GM23338 (cell line): Measurements from ENCODE around the gene CCDC61. TPM values are rescaled to one million over a fixed set of nuclear protein-coding genes. Genes with fewer than 3 reads are reported as not detected.

ENCODE experiments used
- ATAC-seq: fragments of 200-7000 bp; cut with Tn5 transposase; 3 replicates; pipeline ENCODE4 v1.9.1; 2020
- DNase-seq: peaks from one replicate; pipeline ENCODE4 v3.0.0-alpha.2; 2015; ENCODE audit warnings: low spot score
- H2AFZ ChIP-seq: fragments of 200-600 bp; sonication (generic); 2 replicates; pipeline ENCODE4 v1.8.0; 2016; ENCODE audit warnings: antibody characterized with exemption, mild to moderate bottlenecking, moderate library complexity
- H3F3A ChIP-seq: fragments of 200-600 bp; sonication (generic); replicated peaks from 2 replicates; pipeline ENCODE4 v1.8.0; 2017; ENCODE audit warnings: antibody characterized with exemption, mixed run types, low read depth
- H3K27ac ChIP-seq: fragments of 200-600 bp; sonication (generic); 2 replicates; pipeline ENCODE4 v1.6.1; 2016; ENCODE audit warnings: low read depth
- H3K27me3 ChIP-seq: fragments of 200-600 bp; sonication (generic); 2 replicates; pipeline ENCODE4 v1.8.0; 2016; ENCODE audit warnings: mild to moderate bottlenecking, mixed run types, moderate library complexity; ENCODE audit not compliant: insufficient read depth
- H3K36me3 ChIP-seq: fragments of 200-600 bp; sonication (generic); 2 replicates; pipeline ENCODE4 v1.8.0; 2016; ENCODE audit warnings: mild to moderate bottlenecking; ENCODE audit not compliant: insufficient read depth
- H3K4me1 ChIP-seq: fragments of 200-600 bp; sonication (generic); 2 replicates; pipeline ENCODE4 v1.8.0; 2016; ENCODE audit warnings: mild to moderate bottlenecking, moderate library complexity; ENCODE audit not compliant: insufficient read depth
- H3K4me2 ChIP-seq: fragments of 200-600 bp; sonication (generic); 2 replicates; pipeline ENCODE4 v1.7.1; 2017; ENCODE audit warnings: mixed run types
- H3K4me3 ChIP-seq: fragments of 200-600 bp; sonication (generic); 2 replicates; pipeline ENCODE4 v1.6.1; 2016; ENCODE audit warnings: mixed run types
- H3K79me2 ChIP-seq: fragments of 200-600 bp; sonication (generic); replicated peaks from 2 replicates; pipeline ENCODE4 v1.8.0; 2017; ENCODE audit warnings: mild to moderate bottlenecking; ENCODE audit not compliant: insufficient read depth
- H3K9me2 ChIP-seq: fragments of 200-600 bp; sonication (generic); 2 replicates; pipeline ENCODE4 v1.8.0; 2017; ENCODE audit not compliant: insufficient read depth
- H4K20me1 ChIP-seq: fragments of 200-600 bp; sonication (generic); replicated peaks from 2 replicates; pipeline ENCODE4 v1.8.0; 2017; ENCODE audit warnings: mild to moderate bottlenecking; ENCODE audit not compliant: insufficient read depth
- H3K27ac Mint-ChIP-seq: 2 replicates; pipeline ENCODE4 v1.8.0; 2020; ENCODE audit warnings: inconsistent platforms, mild to moderate bottlenecking, moderate library complexity, mixed read lengths
- H3K27me3 Mint-ChIP-seq: 3 replicates; pipeline ENCODE4 v1.8.0; 2022; ENCODE audit warnings: low read depth, mild to moderate bottlenecking, moderate library complexity, mixed read lengths, inconsistent platforms; ENCODE audit not compliant: insufficient read depth, poor library complexity
- H3K36me3 Mint-ChIP-seq: 3 replicates; pipeline ENCODE4 v1.8.0; 2021; ENCODE audit warnings: low read depth, mild to moderate bottlenecking, inconsistent platforms, moderate library complexity, mixed read lengths
- H3K4me1 Mint-ChIP-seq: 3 replicates; pipeline ENCODE4 v1.8.0; 2020; ENCODE audit warnings: mild to moderate bottlenecking, inconsistent platforms, mixed read lengths
- H3K4me3 Mint-ChIP-seq: 3 replicates; pipeline ENCODE4 v1.8.0; 2021; ENCODE audit warnings: moderate library complexity, mild to moderate bottlenecking, inconsistent platforms, mixed read lengths
- H3K9me3 Mint-ChIP-seq: 3 replicates; pipeline ENCODE4 v1.8.0; 2020; ENCODE audit warnings: moderate library complexity, mild to moderate bottlenecking, inconsistent platforms, mixed read lengths
- CREB1 ChIP-seq: fragments of 250-450 bp; sonication (Bioruptor Pico); IDR thresholded peaks from 2 replicates; pipeline ENCODE4 v1.5.0; 2020; ENCODE audit warnings: low read depth, mild to moderate bottlenecking, moderate library complexity
- EZH2 ChIP-seq: fragments of 200-600 bp; sonication (generic); IDR thresholded peaks from one replicate; pipeline ENCODE4 v1.8.0; 2017; ENCODE audit warnings: antibody characterized with exemption, mild to moderate bottlenecking, low read depth; ENCODE audit not compliant: unreplicated experiment
- EZH2phosphoT487 ChIP-seq: fragments of 200-600 bp; sonication (generic); IDR thresholded peaks from one replicate; pipeline ENCODE4 v1.8.1; 2018; ENCODE audit warnings: antibody characterized with exemption; ENCODE audit not compliant: unreplicated experiment
- JUNB ChIP-seq: IDR thresholded peaks from one replicate; pipeline ENCODE4 v1.6.1; 2016; ENCODE audit warnings: antibody characterized with exemption; ENCODE audit not compliant: unreplicated experiment
- NANOG ChIP-seq: IDR thresholded peaks from 2 replicates; pipeline ENCODE4 v1.6.1; 2016; ENCODE audit warnings: antibody characterized with exemption, borderline replicate concordance
- POLR2AphosphoS5 ChIP-seq: IDR thresholded peaks from 2 replicates; pipeline ENCODE4 v1.6.1; 2016; ENCODE audit warnings: antibody characterized with exemption, low read depth
- STAT1 ChIP-seq: IDR thresholded peaks from one replicate; pipeline ENCODE4 v1.6.1; 2016; ENCODE audit warnings: antibody characterized with exemption; ENCODE audit not compliant: unreplicated experiment
- ZNF114 ChIP-seq: fragments of 250-450 bp; sonication (Bioruptor Pico); IDR thresholded peaks from 2 replicates; pipeline ENCODE4 v1.5.0; 2020; ENCODE audit warnings: mild to moderate bottlenecking, moderate library complexity
- ZNF331 ChIP-seq: fragments of 250-450 bp; sonication (Bioruptor Pico); IDR thresholded peaks from 2 replicates; pipeline ENCODE4 v1.5.0; 2020; ENCODE audit warnings: low read depth, mild to moderate bottlenecking, moderate library complexity
- polyA plus RNA-seq: library from polyadenylated mRNA; unstranded; fragments of >200 nt; fragmentation: Nextera tagmentation; extraction: Ambion mirVana; gene quantifications from 2 replicates; pipeline ENCODE4 v1.2.1, GENCODE V29; 2016
- total RNA-seq: library from RNA; depleted of rRNA; stranded (reverse); fragments of >200 nt; shearing (Covaris generic); gene quantifications from 2 replicates; pipeline ENCODE4 v1.2.3, GENCODE V29; 2014
- TF ChIP-seq, protein P1 (sequence below): fragments of 250-450 bp; sonication (Bioruptor Pico); IDR thresholded peaks from 2 replicates; pipeline ENCODE4 v1.5.0; 2020; ENCODE audit warnings: mild to moderate bottlenecking, moderate library complexity
- TF ChIP-seq, protein P2 (sequence below): IDR thresholded peaks from one replicate; pipeline ENCODE4 v1.6.1; 2018; ENCODE audit warnings: antibody characterized with exemption; ENCODE audit not compliant: unreplicated experiment
- TF ChIP-seq, protein P3 (sequence below): IDR thresholded peaks from 2 replicates; pipeline ENCODE4 v1.6.1; 2016; ENCODE audit warnings: antibody characterized with exemption
- TF ChIP-seq, protein P4 (sequence below), 2 experiments: fragments of 200-600 bp in 1 of 2; sonication (generic) in 1 of 2; conservative IDR thresholded peaks; 2 replicates each; pipeline versions ENCODE4 v1.5.1 to v1.6.1; 2016 to 2017; ENCODE audit warnings: antibody characterized with exemption in 2 of 2, low read depth in 2 of 2, mild to moderate bottlenecking in 2 of 2, moderate library complexity in 1 of 2

Gene CCDC61
- total and polyA plus RNA-seq, 2 experiments from 2014 or later, result 9.8 to 22.4 TPM

DNA sequence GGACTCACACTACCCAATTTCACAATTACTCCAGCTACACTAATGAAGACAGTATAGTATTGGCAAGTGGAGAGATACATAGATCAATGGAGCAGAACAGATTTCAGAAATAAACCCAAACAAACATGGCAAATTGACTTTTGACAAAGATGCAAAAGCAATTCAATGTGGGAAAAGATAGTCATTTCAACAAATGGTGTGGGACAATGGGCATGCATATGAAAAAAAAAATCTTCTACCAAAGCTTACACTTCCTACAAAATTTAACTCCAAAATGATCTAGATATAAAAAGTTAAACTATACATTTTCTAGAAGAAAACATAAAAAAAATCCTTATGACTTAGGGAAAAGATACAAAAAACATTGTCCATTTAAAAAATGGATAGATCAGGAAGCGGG lies 48.3 kb downstream of the CCDC61 start:
- no peaks in the 10 kb centered on the region; the same call in 1 of the 2 replicates for H3K36me3 ChIP-seq
- DNase-seq, result no peak
- no peaks in the 10 kb centered on the region for H4K20me1 ChIP-seq
- H3K4me1 ChIP-seq, result no peaks in the 10 kb centered on the region
- no peaks in the 10 kb centered on the region for H3K4me1 Mint-ChIP-seq
- H3K27me3 Mint-ChIP-seq, result peaks cover 2% of the 10 kb centered on the region
- H3K79me2 ChIP-seq, result no peaks in the 10 kb centered on the region
- no peaks in the 10 kb centered on the region for H3F3A ChIP-seq
- H3K9me2 ChIP-seq, result 0 out of 2 replicates have a peak, but pooled peaks cover 2% of the 10 kb centered on the region
- no peak overlapping the region for H3K27ac Mint-ChIP-seq
- no peak overlapping the region for H2AFZ ChIP-seq
- H3K9me3 Mint-ChIP-seq, result peaks cover 57% of the 10 kb centered on the region
- no peak overlapping the region for H3K27ac ChIP-seq
- peaks cover 7% of the 10 kb centered on the region; the same call in 1 of the 2 replicates for H3K27me3 ChIP-seq
- no peak for ATAC-seq
- H3K4me3 ChIP-seq, result no peak overlapping the region
- H3K4me2 ChIP-seq, result no peak overlapping the region
- H3K4me3 Mint-ChIP-seq, result no peak overlapping the region; the same call in 2 of the 3 replicates
- H3K36me3 Mint-ChIP-seq, result peaks cover 6% of the 10 kb centered on the region
- no peak for TF ChIP-seq JUNB
- TF ChIP-seq CREB1, result no peak
- TF ChIP-seq, protein P1, sequence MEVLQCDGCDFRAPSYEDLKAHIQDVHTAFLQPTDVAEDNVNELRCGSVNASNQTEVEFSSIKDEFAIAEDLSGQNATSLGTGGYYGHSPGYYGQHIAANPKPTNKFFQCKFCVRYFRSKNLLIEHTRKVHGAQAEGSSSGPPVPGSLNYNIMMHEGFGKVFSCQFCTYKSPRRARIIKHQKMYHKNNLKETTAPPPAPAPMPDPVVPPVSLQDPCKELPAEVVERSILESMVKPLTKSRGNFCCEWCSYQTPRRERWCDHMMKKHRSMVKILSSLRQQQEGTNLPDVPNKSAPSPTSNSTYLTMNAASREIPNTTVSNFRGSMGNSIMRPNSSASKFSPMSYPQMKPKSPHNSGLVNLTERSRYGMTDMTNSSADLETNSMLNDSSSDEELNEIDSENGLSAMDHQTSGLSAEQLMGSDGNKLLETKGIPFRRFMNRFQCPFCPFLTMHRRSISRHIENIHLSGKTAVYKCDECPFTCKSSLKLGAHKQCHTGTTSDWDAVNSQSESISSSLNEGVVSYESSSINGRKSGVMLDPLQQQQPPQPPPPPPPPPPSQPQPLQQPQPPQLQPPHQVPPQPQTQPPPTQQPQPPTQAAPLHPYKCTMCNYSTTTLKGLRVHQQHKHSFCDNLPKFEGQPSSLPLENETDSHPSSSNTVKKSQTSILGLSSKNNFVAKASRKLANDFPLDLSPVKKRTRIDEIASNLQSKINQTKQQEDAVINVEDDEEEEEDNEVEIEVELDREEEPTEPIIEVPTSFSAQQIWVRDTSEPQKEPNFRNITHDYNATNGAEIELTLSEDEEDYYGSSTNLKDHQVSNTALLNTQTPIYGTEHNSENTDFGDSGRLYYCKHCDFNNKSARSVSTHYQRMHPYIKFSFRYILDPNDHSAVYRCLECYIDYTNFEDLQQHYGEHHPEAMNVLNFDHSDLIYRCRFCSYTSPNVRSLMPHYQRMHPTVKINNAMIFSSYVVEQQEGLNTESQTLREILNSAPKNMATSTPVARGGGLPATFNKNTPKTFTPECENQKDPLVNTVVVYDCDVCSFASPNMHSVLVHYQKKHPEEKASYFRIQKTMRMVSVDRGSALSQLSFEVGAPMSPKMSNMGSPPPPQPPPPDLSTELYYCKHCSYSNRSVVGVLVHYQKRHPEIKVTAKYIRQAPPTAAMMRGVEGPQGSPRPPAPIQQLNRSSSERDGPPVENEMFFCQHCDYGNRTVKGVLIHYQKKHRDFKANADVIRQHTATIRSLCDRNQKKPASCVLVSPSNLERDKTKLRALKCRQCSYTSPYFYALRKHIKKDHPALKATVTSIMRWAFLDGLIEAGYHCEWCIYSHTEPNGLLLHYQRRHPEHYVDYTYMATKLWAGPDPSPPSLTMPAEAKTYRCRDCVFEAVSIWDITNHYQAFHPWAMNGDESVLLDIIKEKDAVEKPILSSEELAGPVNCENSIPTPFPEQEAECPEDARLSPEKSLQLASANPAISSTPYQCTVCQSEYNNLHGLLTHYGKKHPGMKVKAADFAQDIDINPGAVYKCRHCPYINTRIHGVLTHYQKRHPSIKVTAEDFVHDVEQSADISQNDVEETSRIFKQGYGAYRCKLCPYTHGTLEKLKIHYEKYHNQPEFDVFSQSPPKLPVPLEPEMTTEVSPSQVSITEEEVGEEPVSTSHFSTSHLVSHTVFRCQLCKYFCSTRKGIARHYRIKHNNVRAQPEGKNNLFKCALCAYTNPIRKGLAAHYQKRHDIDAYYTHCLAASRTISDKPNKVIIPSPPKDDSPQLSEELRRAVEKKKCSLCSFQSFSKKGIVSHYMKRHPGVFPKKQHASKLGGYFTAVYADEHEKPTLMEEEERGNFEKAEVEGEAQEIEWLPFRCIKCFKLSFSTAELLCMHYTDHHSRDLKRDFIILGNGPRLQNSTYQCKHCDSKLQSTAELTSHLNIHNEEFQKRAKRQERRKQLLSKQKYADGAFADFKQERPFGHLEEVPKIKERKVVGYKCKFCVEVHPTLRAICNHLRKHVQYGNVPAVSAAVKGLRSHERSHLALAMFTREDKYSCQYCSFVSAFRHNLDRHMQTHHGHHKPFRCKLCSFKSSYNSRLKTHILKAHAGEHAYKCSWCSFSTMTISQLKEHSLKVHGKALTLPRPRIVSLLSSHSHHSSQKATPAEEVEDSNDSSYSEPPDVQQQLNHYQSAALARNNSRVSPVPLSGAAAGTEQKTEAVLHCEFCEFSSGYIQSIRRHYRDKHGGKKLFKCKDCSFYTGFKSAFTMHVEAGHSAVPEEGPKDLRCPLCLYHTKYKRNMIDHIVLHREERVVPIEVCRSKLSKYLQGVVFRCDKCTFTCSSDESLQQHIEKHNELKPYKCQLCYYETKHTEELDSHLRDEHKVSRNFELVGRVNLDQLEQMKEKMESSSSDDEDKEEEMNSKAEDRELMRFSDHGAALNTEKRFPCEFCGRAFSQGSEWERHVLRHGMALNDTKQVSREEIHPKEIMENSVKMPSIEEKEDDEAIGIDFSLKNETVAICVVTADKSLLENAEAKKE (CRISPR knock-in tag), result no peak
- no peak for TF ChIP-seq STAT1
- no peak for TF ChIP-seq EZH2phosphoT487
- no peak for TF ChIP-seq NANOG
- TF ChIP-seq, protein P2, sequence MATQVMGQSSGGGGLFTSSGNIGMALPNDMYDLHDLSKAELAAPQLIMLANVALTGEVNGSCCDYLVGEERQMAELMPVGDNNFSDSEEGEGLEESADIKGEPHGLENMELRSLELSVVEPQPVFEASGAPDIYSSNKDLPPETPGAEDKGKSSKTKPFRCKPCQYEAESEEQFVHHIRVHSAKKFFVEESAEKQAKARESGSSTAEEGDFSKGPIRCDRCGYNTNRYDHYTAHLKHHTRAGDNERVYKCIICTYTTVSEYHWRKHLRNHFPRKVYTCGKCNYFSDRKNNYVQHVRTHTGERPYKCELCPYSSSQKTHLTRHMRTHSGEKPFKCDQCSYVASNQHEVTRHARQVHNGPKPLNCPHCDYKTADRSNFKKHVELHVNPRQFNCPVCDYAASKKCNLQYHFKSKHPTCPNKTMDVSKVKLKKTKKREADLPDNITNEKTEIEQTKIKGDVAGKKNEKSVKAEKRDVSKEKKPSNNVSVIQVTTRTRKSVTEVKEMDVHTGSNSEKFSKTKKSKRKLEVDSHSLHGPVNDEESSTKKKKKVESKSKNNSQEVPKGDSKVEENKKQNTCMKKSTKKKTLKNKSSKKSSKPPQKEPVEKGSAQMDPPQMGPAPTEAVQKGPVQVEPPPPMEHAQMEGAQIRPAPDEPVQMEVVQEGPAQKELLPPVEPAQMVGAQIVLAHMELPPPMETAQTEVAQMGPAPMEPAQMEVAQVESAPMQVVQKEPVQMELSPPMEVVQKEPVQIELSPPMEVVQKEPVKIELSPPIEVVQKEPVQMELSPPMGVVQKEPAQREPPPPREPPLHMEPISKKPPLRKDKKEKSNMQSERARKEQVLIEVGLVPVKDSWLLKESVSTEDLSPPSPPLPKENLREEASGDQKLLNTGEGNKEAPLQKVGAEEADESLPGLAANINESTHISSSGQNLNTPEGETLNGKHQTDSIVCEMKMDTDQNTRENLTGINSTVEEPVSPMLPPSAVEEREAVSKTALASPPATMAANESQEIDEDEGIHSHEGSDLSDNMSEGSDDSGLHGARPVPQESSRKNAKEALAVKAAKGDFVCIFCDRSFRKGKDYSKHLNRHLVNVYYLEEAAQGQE, result no peak
- TF ChIP-seq ZNF331 (CRISPR knock-in tag), result no peak
- TF ChIP-seq ZNF114 (CRISPR knock-in tag), result no peak
- no peak for TF ChIP-seq EZH2
- TF ChIP-seq POLR2AphosphoS5, result no peak
- TF ChIP-seq, protein P3, sequence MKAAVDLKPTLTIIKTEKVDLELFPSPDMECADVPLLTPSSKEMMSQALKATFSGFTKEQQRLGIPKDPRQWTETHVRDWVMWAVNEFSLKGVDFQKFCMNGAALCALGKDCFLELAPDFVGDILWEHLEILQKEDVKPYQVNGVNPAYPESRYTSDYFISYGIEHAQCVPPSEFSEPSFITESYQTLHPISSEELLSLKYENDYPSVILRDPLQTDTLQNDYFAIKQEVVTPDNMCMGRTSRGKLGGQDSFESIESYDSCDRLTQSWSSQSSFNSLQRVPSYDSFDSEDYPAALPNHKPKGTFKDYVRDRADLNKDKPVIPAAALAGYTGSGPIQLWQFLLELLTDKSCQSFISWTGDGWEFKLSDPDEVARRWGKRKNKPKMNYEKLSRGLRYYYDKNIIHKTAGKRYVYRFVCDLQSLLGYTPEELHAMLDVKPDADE, result no peak
- TF ChIP-seq, protein P4, sequence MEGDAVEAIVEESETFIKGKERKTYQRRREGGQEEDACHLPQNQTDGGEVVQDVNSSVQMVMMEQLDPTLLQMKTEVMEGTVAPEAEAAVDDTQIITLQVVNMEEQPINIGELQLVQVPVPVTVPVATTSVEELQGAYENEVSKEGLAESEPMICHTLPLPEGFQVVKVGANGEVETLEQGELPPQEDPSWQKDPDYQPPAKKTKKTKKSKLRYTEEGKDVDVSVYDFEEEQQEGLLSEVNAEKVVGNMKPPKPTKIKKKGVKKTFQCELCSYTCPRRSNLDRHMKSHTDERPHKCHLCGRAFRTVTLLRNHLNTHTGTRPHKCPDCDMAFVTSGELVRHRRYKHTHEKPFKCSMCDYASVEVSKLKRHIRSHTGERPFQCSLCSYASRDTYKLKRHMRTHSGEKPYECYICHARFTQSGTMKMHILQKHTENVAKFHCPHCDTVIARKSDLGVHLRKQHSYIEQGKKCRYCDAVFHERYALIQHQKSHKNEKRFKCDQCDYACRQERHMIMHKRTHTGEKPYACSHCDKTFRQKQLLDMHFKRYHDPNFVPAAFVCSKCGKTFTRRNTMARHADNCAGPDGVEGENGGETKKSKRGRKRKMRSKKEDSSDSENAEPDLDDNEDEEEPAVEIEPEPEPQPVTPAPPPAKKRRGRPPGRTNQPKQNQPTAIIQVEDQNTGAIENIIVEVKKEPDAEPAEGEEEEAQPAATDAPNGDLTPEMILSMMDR (conservative IDR thresholded peaks at IDR 0.05; ENCODE audit: low read depth in 2 of 2), result no peak
